Cardiac fibroblast (primary cell): ENCODE measurements around the gene ORAI1.

Experiments
- DNase-seq, 2 donors: peaks; one replicate each; pipeline versions ENCODE4 v3.0.0 to v3.0.0-alpha.2; 2010; ENCODE audit warnings: low read depth in 2 of 2
- H3K4me3 ChIP-seq, 2 donors: replicated peaks in 1 of 2; 1 replicate in 1 of 2; 2 replicates in 1 of 2; pipeline ENCODE4 v1.5.1; 2011; ENCODE audit warnings: low read depth in 2 of 2, low read length in 2 of 2, mild to moderate bottlenecking in 2 of 2, moderate library complexity in 1 of 2
- CTCF ChIP-seq: IDR thresholded peaks from one replicate; pipeline ENCODE4 v1.5.1; 2011; ENCODE audit warnings: low read depth, mild to moderate bottlenecking, low read length, inconsistent platforms

The ORAI1 gene

GRCh38 chr12:121688966-121689365 lies 62.6 kb downstream of the ORAI1 start:
- no peak for TF ChIP-seq CTCF

GRCh38 chr12:121689430-121689829 lies 63.1 kb downstream of the ORAI1 start:
- no peak for TF ChIP-seq CTCF
- H3K4me3 ChIP-seq = no peak overlapping the region
- DNase-seq = no peak

More at GRCh38 chr12:121688966-121689365, 62.6 kb downstream of the ORAI1 start:
- H3K4me3 ChIP-seq = no peak overlapping the region
- no peak for DNase-seq
